Stimulated activated naive CD8-positive, alpha-beta T cell treated with anti-CD3 and anti-CD28 coated beads, Interleukin-15, Interleukin-2, amounts not matched to agents 100 ng/mL and 50 ng/mL, for 24 hours (primary cell): Measurements from ENCODE around the gene CXADR.
"Not testable (repeated sequence)": the region's sequence is repeated elsewhere in the genome, so short reads cannot be mapped to it uniquely, and the experiment has no call there.

Experiments used
- H3K27ac Mint-ChIP-seq: one replicate; pipeline ENCODE4 v1.8.0; 2021; ENCODE audit warnings: mild to moderate bottlenecking, mixed read lengths
- H3K27me3 Mint-ChIP-seq: one replicate; pipeline ENCODE4 v1.8.0; 2021; ENCODE audit warnings: mixed read lengths
- H3K36me3 Mint-ChIP-seq: one replicate; pipeline ENCODE4 v1.8.0; 2021; ENCODE audit warnings: low read depth, mixed read lengths
- H3K4me1 Mint-ChIP-seq: one replicate; pipeline ENCODE4 v1.8.0; 2021; ENCODE audit warnings: low read depth, mixed read lengths
- H3K4me3 Mint-ChIP-seq: one replicate; pipeline ENCODE4 v1.8.0; 2021; ENCODE audit warnings: mild to moderate bottlenecking, mixed read lengths
- H3K9me3 Mint-ChIP-seq: one replicate; pipeline ENCODE4 v1.8.0; 2021; ENCODE audit warnings: mixed read lengths

CXADR gene

DNA sequence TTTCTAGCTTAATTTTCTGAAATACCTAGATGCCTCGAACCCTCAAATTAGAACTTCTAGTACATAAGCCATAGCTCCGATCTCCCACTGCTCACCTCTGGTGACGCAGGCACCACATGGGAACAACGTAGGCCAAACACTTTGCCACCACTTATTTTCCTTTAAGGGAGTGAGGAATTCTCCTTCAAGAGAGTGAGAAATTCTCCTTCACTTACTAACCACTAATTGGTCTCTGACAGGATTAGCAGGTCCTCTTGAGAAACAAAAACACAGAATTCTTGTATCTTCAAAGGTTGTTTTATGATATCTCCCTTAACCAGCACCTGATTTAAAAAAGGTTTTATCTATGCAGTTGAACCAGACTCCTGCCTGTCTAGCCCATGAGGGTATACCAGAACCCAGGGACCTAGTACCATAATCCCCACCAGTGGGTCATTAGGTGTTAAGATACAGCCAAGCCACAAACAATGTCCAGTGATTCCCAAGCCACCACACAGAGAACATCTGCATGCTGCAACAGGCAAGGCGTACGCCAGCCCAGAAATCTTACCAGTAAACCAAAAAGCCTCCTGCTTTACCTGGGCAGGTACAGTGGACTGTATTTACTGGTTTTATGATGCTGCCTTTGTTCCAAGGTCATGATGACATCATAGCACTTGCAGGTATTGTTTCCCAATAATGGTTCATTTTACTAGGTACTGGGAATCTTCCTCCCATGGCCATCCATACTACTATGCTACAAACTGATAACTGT, 20.3 kb upstream of the CXADR start:
- H3K27me3 Mint-ChIP-seq: peaks cover 17% of the 10 kb centered on the region
- H3K4me1 Mint-ChIP-seq: peaks cover 3% of the 10 kb centered on the region
- H3K9me3 Mint-ChIP-seq: no peaks in the 10 kb centered on the region
- no peak overlapping the region for H3K4me3 Mint-ChIP-seq
- H3K36me3 Mint-ChIP-seq: no peaks in the 10 kb centered on the region
- no peak overlapping the region for H3K27ac Mint-ChIP-seq

DNA sequence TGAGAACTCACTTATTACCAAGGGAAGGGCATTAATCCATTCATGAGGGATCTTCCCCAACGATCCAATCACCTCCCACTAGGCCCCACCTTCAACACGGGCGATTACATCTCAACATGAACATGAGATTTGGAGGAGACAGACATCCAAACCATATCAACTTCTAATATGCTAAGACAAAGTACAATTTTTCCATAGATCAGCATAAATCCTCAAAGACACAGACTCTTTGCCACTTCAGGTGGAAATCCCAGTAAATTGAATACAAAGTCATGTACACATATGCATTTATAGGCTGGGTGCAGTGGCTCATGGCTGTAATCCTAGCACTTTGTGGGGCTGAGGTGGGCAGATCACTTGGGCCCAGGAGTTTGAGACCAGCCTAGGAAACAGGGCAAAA, 18.8 kb upstream of the CXADR start:
- Mint-ChIP-seq H3K27me3 (peaks cover 16% of the 10 kb centered on the region), H3K4me1 (peaks cover 3% of the 10 kb centered on the region), H3K36me3 (no peaks in the 10 kb centered on the region), H3K9me3 (no peaks in the 10 kb centered on the region), H3K27ac (no peak overlapping the region), H3K4me3 (no peak overlapping the region)

DNA sequence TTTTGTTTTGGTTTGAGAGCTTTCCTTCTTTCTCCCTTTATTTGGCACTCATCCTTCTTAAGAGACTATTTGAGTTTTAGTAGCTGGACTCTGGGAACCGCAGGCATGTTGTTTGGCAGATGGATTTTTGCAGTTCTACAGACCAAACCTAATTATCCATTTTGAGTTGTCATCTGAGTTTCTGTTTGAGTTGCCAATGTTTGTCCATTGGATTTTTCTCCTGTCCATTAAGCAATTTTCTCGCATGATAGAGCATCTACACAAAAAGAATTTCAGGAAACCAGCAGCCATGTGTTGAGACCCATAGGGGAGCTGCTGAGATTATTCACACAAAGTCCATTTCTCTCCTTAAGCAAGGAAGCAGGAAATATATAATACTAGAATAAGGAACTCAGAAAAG, 17.2 kb upstream of the CXADR start:
- H3K9me3 Mint-ChIP-seq: no peaks in the 10 kb centered on the region
- H3K4me3 Mint-ChIP-seq: no peak overlapping the region
- peaks cover 3% of the 10 kb centered on the region for H3K4me1 Mint-ChIP-seq
- H3K36me3 Mint-ChIP-seq: no peaks in the 10 kb centered on the region
- H3K27me3 Mint-ChIP-seq: peaks cover 16% of the 10 kb centered on the region
- H3K27ac Mint-ChIP-seq: no peak overlapping the region

DNA sequence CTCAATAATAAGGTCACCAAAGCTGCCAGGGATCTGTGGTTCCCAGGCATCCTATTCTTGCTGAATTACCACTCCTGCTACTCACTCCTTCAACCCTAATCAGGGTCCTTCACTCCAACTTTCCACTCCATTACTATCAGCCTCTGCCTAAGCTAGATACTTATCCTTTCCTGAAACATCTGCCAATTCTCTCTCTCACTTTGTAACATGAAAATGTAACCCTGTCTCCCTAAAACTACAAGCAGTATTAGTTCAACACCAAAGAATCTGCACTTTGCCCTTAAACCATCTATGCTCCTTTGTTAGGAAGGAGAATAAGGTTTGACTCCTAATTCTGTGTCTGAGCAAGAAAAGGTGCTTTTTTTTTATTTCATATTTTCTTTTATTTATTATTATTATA, 15.5 kb upstream of the CXADR start:
- Mint-ChIP-seq H3K27ac (no peak overlapping the region), H3K4me3 (no peak overlapping the region), H3K9me3 (no peaks in the 10 kb centered on the region), H3K4me1 (peaks cover 2% of the 10 kb centered on the region), H3K27me3 (peaks cover 20% of the 10 kb centered on the region), H3K36me3 (no peaks in the 10 kb centered on the region)

DNA sequence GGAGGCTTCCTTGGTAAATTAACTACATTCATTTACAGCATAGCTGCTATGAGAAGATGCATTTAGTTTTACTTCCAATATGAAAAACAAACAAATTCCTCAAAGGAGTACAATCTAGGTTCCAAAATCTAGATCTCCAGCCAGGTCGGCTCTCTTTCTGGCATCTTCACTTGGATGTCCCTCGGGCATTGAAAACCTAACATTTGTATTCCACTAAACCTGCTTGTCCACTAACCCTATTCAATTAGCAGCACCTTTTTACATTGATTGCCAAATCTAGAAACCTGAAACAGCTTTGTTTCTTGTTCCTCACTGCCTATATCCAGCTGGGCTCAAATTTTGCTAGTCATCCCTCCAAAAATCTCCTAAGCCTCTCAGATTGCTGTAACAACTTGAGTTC, 14.3 kb upstream of the CXADR start:
- H3K4me3 Mint-ChIP-seq: no peak overlapping the region
- no peak overlapping the region for H3K27ac Mint-ChIP-seq
- H3K27me3 Mint-ChIP-seq: peaks cover 20% of the 10 kb centered on the region
- no peaks in the 10 kb centered on the region for H3K36me3 Mint-ChIP-seq
- H3K9me3 Mint-ChIP-seq: no peaks in the 10 kb centered on the region
- H3K4me1 Mint-ChIP-seq: no peaks in the 10 kb centered on the region

DNA sequence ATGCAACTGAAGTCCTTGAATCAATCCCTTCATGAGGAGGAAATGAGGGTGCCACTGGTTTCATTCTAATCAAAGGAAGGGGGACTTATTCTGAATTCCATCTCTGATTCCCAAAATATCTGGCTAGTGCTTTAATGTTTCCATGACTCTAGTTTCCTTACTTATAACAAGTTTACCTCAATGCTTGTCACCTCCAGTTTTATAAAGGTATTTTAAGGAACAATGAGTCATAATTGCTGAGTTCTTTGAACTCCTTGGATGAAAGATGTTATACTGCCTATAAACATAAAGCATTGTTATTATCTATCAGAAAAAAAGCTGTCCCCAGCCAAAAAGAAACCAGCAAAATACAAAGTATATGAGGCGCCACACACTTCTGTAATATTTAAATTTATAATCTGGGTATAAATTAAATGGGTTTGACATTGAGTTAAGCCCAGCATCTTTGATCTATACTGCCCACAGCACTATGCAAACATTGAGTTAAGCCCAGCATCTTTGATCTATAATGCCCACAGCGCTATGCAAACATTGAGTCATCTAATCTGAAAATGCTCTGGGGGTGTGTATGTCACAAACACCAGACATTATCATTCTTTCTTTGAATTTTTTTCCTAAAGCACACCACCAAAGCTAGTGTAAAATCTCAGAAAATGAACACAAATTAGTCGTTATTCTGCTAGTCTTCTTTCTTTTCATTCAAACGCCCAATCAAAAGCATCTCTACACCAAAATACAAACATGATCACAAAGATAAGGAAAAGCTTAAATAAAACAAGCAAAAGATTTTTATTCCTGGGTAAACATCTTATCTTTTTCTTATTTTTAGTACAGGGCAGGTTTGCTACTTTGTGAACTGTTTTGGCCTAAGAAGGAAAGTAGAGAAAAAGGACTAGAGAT, 11.5 kb upstream of the CXADR start:
- Mint-ChIP-seq H3K4me3 (no peak overlapping the region), H3K4me1 (no peaks in the 10 kb centered on the region), H3K9me3 (no peaks in the 10 kb centered on the region), H3K27me3 (peaks cover 8% of the 10 kb centered on the region), H3K27ac (no peak overlapping the region), H3K36me3 (no peaks in the 10 kb centered on the region)

DNA sequence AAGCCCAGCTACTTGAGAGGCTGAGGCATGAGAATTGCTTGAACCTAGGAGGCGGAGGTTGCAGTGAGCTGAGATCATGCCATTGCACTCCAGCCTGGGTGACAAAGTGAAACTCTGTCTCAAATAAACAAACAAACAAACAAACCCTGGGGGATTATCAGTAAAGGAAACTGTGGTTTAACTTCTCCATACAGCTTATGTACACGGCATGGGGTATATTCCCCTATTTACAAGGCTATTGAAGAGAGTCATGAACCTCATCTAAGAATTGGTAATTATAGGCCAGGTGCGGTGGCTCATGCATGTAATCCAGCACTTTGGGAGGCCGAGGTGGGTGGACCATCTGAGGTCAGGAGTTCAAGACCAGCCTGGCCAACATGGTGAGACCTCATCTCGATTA, 9.9 kb upstream of the CXADR start:
- not testable (repeated sequence) for H3K27me3 Mint-ChIP-seq, H3K4me1 Mint-ChIP-seq, H3K9me3 Mint-ChIP-seq, H3K27ac Mint-ChIP-seq, H3K36me3 Mint-ChIP-seq, H3K4me3 Mint-ChIP-seq

DNA sequence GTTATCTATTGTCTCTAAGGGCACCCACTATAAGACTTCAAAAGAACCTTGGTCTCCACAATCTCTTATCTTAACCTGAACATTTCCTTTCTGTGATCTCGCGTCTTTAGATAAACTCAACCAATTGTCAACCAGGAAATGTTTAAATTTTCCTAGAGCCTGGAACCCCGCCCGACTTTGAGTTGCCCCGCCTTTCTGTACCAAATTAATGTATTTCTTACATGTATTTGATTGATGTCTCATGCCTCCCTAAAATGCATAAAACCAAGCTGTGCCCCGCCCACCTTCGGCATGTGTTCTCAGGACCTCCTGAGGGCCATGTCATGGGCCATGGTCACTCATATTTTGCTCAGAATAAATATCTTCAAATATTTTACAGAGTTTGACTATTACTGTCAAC, 5.9 kb upstream of the CXADR start:
- Mint-ChIP-seq H3K4me1 (peaks cover 2% of the 10 kb centered on the region), H3K4me3 (no peak overlapping the region), H3K9me3 (no peaks in the 10 kb centered on the region), H3K27me3 (peaks cover 9% of the 10 kb centered on the region), H3K36me3 (no peaks in the 10 kb centered on the region), H3K27ac (no peak overlapping the region)

DNA sequence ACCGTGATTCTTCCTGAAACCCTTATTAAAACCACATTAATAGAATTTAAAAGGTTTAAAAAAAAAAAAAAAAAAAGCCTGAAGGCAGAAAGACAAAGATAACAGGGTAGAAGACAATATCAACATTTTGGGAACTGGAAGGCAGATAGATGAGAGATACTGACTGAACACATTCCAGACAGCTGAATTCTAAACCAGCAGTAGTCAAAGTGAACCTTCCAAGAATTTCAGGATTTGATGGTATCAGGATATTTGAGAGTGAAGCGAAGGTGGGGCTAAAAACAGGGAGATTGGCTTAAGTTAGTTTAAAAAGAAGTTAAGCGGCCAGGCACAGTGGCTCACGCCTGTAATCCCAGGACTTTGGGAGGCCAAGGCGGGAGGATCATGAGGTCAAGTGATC, 5.3 kb upstream of the CXADR start:
- H3K27me3 Mint-ChIP-seq: peaks cover 12% of the 10 kb centered on the region

DNA sequence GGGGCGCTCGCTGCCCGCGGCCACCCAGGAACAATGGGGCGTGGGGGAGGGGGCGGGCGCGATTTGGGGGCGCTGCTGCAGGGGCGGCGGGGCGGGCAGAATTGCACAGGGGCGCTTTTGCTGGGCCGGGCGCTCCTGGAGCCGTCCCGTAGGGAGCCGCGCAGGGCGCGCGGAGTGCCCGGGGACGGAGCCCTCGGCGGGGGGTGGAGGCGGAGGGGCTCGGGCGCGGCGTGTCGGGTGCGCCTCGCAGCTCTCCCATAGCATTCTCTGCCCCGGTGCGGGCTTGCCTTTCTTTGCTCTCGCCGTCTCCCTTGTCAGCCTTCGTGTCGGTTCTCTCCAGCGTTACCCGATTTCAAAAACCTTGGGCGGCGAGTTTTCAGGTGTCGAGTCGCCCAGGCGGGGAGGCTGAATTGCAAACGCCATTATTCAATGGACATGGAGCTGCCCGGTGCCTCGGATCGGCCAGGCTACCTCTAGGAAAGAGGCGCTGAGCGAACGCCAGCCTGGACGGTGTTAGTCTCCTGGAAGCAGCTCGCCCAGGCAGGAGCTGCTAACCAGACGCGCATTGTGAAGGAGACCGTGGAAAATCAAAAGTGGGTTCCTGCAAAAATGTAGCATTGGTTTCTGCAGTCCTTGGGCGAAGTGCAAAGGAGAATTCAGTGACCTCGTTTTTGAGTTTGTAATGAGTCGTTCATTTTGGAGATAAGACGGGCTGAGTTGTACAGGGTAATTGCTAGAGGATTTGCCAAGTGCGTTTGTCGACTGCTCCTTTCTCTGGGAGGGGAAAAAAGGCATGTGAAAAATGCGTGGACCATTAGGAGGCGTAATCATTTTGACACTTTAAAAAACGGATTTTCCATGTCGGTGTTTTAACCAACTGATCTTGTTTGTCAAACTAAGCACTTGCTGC, 626 bp downstream of the CXADR start:
- peaks cover 43% of the 10 kb centered on the region for H3K27me3 Mint-ChIP-seq
- H3K27ac Mint-ChIP-seq: no peak overlapping the region
- peaks cover 21% of the 10 kb centered on the region for H3K4me1 Mint-ChIP-seq
- H3K36me3 Mint-ChIP-seq: no peaks in the 10 kb centered on the region
- peak overlapping the region; percentile 84 for H3K4me3 Mint-ChIP-seq
- no peaks in the 10 kb centered on the region for H3K9me3 Mint-ChIP-seq

More for the DNA sequence above, 5.3 kb upstream of the CXADR start:
- peaks cover 6% of the 10 kb centered on the region for H3K4me1 Mint-ChIP-seq
- H3K9me3 Mint-ChIP-seq: no peaks in the 10 kb centered on the region
- H3K27ac Mint-ChIP-seq: no peak overlapping the region
- no peaks in the 10 kb centered on the region for H3K36me3 Mint-ChIP-seq
- no peak overlapping the region for H3K4me3 Mint-ChIP-seq

DNA sequence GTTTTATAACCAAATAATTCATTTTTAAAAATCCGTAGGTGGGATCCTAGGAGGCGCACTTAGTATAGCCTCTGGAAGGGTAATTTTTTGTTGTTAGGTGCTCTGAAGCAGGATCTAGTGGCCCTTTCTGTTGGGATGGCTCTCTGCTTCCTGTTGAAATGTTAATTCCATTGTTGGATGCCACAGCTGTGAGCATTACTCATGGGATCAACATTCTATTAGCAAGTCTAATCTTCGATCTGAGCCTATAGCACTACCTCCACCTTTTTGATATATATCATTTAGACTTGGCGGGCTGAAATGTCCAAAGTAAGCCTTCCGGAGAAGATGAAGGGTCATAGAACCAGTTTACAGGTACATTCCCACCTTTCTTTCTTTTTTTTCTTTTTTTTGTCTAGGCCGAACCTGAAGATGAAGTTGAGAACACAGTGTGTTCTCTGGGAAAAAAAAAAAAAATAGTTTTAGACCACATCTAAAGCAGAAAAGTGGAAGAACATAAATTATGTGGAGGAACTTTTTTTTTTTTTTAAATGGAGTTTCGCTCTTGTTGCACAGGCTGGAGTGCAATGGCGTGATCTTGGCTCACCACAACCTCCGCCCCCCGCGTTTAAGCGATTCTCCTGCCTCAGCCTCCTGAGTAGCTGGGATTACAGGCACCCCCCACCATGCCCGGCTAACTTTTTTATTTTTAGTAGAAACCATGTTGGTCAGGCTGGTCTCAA, 1.4 kb downstream of the CXADR start:
- H3K27ac Mint-ChIP-seq: no peak overlapping the region
- H3K36me3 Mint-ChIP-seq: no peaks in the 10 kb centered on the region
- peaks cover 43% of the 10 kb centered on the region for H3K27me3 Mint-ChIP-seq
- H3K4me1 Mint-ChIP-seq: peaks cover 21% of the 10 kb centered on the region
- peak overlapping the region; percentile 84 for H3K4me3 Mint-ChIP-seq
- no peaks in the 10 kb centered on the region for H3K9me3 Mint-ChIP-seq

DNA sequence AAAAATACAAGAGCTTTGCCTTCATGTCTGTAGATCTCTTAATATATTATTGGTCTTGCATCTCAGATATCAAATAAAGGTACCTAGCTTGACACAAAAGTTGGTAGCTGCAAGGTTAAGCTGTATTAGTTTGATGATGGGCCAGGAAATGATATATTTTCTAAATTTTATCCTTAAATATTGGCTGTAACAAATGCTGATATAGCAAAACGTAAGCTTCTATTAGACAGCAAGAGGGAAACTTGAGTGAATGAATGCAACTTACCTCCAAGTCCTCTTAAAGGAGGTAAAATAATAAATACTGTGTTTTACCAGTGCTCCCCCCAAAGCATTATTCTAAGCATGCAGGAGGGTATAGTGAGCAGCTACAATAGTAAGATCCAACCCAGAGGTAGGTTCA, 4.2 kb downstream of the CXADR start:
- not testable (repeated sequence) for H3K9me3 Mint-ChIP-seq, H3K27ac Mint-ChIP-seq, H3K36me3 Mint-ChIP-seq, H3K4me3 Mint-ChIP-seq
- peaks cover 18% of the 10 kb centered on the region for H3K4me1 Mint-ChIP-seq
- peaks cover 33% of the 10 kb centered on the region for H3K27me3 Mint-ChIP-seq

DNA sequence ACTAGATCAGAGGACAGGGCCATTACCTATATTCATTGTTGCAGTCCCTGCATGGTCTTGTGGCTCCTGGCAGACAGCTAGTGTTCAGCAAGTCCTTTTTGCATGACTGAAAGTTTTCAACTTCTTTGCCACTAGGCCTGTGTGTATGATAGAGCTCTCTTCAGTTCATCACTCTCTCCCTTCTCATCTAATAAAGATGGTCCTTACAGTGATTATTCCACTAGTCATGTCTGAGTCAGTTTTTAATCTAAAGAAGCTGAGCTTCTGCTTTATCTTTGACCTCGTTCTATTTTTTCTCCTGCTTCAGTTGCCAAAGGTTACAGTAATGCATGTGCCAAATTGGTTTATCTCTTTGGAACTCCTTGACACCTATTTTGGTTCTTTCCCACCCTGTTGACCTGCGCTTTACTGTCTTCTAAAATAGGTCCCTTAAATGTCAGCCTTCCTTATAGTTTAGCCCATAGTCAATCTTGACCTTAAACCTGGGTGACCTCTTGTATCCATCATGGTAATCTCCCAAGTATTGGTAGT, 6.4 kb downstream of the CXADR start:
- H3K27me3 Mint-ChIP-seq: peaks cover 21% of the 10 kb centered on the region
- H3K27ac Mint-ChIP-seq: no peak overlapping the region
- H3K36me3 Mint-ChIP-seq: no peaks in the 10 kb centered on the region
- H3K4me3 Mint-ChIP-seq: no peak overlapping the region
- H3K9me3 Mint-ChIP-seq: no peaks in the 10 kb centered on the region
- peaks cover 5% of the 10 kb centered on the region for H3K4me1 Mint-ChIP-seq

DNA sequence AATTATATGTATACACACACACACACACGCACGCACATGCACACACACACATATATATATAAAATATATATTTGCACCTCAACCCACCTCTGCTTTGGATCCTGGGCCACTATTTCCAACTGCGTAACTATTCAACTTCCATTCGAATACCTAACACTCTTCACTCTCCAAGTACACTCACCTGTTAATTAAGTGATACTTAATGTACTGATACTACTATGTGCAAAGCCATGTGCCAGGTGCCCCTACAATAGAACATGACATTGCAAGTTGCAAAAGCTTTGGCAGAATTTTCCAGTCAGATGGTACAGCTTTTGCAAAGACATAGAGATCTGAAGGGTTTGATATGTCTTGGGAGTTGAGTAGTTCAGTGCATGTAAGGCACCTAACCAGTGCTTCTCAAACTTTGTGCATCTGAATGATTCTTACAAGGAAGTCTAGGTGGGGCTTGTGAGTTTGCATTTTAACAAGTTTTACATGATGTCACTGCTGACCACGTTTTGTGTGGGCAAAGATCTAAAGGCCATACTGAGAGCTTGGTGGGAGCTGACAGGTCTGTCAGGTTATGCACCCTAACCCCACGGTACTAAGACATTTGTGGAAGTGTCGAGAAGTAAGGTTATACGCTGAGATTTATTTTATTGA, 7.2 kb downstream of the CXADR start:
- Mint-ChIP-seq H3K9me3 (no peaks in the 10 kb centered on the region), H3K4me1 (no peaks in the 10 kb centered on the region), H3K4me3 (no peak overlapping the region), H3K27ac (no peak overlapping the region), H3K27me3 (peaks cover 13% of the 10 kb centered on the region), H3K36me3 (no peaks in the 10 kb centered on the region)
